HTR-8/SVneo (cell line): ENCODE measurements around the gene PIGA.

ENCODE experiments used
- DNase-seq: peaks from one replicate; pipeline ENCODE4 v3.0.0; 2011; ENCODE audit warnings: low spot score, mixed read lengths; ENCODE audit not compliant: insufficient read length
- FAIRE-seq: peaks from 2 replicates; lab custom pipeline; 2011; peaks lifted over from hg19 to GRCh38; lab: Jason Lieb, UNC

PIGA gene

DNA sequence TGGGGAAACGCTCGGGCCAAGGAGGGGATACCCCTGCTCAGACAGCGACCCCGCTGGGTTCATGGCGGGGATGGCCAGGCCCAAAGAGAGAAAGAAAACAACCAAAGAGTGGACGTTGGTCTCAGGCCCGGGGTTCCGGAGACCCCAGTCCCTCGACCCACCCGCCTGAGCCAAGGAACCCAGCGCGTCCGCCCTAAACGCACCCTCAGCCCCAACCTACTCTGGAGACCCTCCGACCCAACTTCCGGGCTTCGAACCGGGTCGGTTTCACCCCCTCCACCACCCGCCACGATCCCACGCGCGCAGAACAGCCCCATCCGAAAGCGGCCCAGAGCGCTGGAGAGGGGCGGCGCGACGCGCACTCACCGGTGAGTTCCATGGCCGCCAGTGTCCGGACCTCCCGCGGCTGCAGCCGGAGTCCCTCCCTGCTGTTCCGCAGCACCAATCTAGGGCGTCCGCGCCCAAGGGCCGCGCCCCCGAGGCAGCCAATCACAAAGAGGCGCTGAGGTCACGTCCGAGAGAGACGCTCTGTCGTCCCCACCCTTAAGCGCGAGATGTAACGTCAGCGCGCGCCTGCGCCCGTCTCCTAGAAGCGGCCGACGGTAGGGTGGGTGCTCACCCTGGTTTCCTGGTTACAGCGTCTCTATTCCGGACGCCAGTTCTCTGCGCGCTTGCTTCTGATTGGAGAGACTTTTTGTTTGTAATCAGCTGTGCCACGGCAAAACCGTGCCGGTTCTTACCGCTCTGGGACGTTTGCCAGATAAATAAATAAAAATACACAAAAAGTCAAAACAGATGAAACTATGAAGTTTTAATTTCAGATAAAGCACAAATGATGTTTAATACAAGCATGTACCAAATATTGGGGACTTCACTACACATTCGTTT, at the start of gene PIGA:
Gene PIGA (minus strand): TSS at position 389 of the 888 bp plus-strand sequence. CDS start 3,593 bp downstream, outside the sequence.
- DNase-seq, result peak; percentile 69
- peak; percentile 63 for FAIRE-seq

DNA sequence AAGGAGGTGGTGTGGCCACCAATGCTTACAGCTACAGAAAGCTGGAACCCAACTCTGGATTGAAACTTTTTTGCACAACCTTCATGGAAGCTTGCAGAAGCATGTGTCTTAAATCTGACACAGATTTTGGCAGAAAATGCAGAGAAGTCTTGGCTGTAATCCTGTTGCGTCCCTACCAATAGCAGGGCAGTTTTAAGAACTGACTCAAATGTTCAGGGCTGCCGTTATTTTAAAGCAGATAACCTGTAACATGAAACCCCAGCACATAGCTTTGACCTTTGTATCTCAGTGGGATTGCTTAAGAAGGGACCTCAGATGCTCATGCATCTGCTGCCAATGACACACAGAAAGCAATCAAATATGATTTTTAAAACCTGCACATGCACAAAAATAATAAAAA, 49.0 kb upstream of the PIGA start, which contains the start of gene VEGFD:
Gene VEGFD (minus strand): TSS at position 110 of the 400 bp plus-strand sequence. CDS start 467 bp downstream, outside the sequence.
- FAIRE-seq (no peak), DNase-seq (no peak)

- DNase-seq, result no peak
- no peak for FAIRE-seq
Observed at GRCh38 chrX:15382813-15383212, 47.5 kb upstream of the PIGA start.

GRCh38 chrX:15376956-15377355, 41.6 kb upstream of the PIGA start:
- FAIRE-seq (no peak), DNase-seq (no peak)

GRCh38 chrX:15373976-15374375, 38.7 kb upstream of the PIGA start:
- DNase-seq, result no peak
- no peak for FAIRE-seq

- no peak for FAIRE-seq
Observed at GRCh38 chrX:15366506-15367352, 31.4 kb upstream of the PIGA start.

GRCh38 chrX:15359701-15360100, 24.4 kb upstream of the PIGA start:
- no peak for FAIRE-seq
- DNase-seq, result no peak

More at GRCh38 chrX:15366506-15367352, 31.4 kb upstream of the PIGA start:
- no peak for DNase-seq

DNA sequence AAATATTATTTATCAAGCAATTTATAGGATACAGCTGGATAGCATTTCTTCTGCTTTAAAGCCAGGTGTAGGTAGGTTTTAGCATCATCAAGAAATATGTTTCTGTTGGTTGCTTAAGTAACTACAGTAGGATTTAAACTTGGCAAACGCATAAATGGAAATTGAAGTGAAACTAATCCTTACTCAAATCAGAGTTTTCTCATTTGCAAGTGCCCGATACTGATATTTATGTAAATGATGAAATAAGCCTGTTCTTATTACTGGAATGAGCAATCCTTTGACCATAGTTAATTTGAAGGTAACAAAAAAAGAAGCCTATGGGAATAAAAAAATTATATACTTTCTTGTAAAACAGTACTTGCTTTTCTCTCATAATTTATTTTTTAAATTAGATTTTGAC, 23.2 kb upstream of the PIGA start:
- DNase-seq (no peak), FAIRE-seq (no peak)

DNA sequence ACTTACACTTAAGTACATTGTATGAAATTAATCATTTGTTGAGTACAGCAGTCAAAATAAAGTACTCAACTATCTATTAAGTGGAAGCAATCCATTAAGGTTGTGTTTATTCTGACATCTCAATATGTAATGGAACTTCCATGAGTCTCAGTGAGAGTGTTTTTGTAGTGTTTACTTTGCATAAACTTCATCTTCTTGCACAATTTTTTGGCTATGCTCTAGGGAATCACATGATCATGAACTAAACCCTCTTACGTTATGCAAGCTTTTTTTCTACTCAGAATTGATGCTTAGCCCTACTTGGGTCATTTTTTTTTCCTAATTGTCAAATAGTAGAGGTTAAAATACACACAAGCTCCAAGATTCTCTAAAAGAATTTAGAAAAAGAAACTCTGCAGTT, 21.1 kb upstream of the PIGA start:
- FAIRE-seq (no peak), DNase-seq (no peak)

DNA sequence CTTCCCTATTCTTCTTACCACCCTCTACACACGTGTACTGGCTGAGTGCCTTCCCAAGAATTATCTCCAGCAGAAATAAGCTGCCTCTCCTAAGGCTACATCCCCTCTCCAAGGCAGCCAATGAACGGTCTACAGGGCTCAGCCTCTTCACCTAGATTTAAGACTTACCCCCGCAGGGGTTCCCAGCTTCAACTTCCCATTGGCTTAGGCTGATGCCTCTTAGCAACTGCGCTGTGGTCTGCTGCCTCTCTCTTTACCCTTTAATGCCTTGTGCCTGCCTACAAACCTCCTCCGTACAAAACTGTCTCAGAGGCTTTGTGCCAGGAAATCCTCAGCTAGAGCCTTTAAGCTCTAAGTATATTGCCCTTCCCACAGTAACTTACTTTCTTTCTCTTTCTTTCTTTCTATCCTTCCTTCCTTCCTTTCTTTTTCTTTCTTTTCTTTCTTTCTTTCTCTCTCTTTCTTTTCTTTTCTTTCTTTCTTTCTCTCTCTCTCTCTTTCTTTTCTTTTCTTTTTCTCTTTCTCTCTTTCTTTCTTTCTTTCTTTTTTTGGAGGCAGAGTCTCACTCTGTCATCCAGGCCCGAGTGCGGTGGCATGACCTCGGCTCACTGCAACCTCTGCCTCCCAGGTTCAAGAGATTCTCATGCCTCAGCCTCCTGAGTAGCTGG, 15.1 kb upstream of the PIGA start:
- DNase-seq (no peak), FAIRE-seq (no peak)

- DNase-seq (peak; percentile 47), FAIRE-seq (no peak)
Observed at GRCh38 chrX:15349046-15349445, 13.7 kb upstream of the PIGA start.

GRCh38 chrX:15345976-15346375, 10.7 kb upstream of the PIGA start:
- FAIRE-seq (no peak), DNase-seq (no peak)

- no peak for FAIRE-seq
- DNase-seq, result no peak
Observed at GRCh38 chrX:15344106-15344505, 8.8 kb upstream of the PIGA start.

- no peak for DNase-seq
- FAIRE-seq, result no peak
Observed at GRCh38 chrX:15343075-15343476, 7.8 kb upstream of the PIGA start.

DNA sequence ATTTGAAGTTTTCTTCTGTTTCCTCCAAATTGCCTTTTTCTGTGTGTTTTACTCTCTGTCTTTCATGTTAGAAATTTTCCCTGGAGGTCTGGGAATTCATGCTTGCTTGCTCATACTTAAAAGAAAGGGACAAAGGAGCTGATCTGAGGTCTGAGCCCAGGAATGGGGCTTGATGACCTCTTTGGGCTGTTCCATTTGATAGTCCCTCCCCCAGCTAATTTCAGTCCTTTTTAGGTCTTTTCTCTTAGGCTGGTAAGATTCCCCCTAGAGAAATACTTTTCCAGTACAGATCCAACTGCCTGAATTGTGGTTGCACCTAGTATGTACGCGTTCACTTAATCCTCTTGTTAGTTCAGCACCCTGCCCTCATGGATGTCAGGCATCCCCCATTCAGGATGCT, 5.5 kb upstream of the PIGA start:
- no peak for FAIRE-seq
- DNase-seq, result no peak

DNA sequence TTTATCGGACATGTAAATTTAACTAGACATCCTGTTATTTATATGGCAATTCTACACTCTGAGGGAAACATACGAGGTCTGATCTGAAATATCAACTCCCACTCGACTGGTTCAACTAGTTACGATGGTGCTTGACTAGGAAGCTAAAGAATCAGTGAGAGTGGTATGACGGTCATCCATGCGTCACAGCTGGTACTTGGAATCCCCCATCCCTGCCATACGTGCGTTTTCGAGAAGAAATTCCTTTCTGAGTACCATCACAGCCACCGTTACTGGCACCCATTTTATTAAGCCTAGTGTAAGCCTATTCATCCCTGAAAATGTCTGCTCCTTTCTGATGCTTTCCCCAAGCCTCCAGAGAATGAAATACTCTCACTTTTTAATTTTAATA, 695 bp upstream of the PIGA start:
- no peak for DNase-seq
- peak; percentile 44 for FAIRE-seq

- no peak for FAIRE-seq
- no peak for DNase-seq
Observed at GRCh38 chrX:15334561-15334960, 762 bp downstream of the PIGA start.

GRCh38 chrX:15328821-15329220, 6.5 kb downstream of the PIGA start:
- FAIRE-seq, result peak; percentile 31
- DNase-seq, result no peak

- FAIRE-seq (no peak), DNase-seq (no peak)
Observed at GRCh38 chrX:15328131-15328530, 7.2 kb downstream of the PIGA start.

DNA sequence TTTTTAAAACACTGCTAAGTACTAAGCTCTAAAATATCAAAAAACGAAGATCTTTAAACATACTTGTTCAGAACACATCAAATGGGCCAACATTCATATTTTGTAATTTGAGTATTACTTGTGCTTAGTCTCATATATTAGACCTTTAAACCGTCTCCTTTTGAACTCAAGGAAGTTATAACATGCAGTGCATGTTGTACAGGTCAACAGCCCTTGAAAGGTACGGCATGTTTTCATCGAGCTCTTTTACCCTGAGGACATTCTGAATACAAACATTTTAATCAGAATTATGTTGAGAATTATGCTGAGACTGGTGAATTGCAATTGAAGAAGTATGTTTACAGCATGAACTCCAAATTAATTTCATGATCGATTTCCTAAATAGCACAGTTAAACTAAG, 12.9 kb downstream of the PIGA start:
- DNase-seq (no peak), FAIRE-seq (no peak)
